Hematopoietic multipotent progenitor cell treated with erythropoietin and hydrocortisone succinate and interleukin-3 and kit ligand, for 4 days (in vitro differentiated cells): Measurements from ENCODE around the gene ECM1.
A peak's percentile ranks its signal among the peaks of the same experiment; 100 is the strongest.

Experiments used
- DNase-seq: peaks from one replicate; pipeline ENCODE4 v3.0.0-alpha.2; 2015

ECM1 gene

GRCh38 chr1:150513351-150513791 lies 5.5 kb downstream of the ECM1 start:
- peak; percentile 53 for DNase-seq

GRCh38 chr1:150514260-150514659 lies 6.4 kb downstream of the ECM1 start:
- DNase-seq: no peak

DNA sequence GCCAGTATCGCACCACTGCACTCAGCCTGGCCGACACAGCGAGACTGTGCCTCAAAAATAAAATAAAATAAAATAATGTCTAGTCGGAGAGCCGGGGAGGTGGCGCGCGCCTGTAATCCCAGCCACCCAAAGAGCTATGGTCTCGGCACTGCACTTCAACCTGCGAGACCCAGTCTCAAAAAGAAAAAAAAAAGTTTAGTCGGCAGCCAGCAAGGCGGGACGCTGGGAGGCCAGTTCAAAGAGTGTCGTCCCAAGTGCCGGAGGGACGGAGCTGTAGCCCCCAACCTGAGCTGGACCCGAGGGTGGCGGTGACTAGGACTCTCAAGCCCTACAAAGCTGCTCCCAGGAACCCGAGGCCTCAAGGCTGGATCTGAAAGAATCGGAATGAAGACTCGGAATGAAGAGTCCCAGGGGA lies 7.0 kb downstream of the ECM1 start:
- DNase-seq: no peak

GRCh38 chr1:150515328-150516049 lies 7.6 kb downstream of the ECM1 start, which contains the start of gene FALEC:
FALEC (plus strand) TSS chr1:150515752.
- DNase-seq: peak; percentile 98

DNA sequence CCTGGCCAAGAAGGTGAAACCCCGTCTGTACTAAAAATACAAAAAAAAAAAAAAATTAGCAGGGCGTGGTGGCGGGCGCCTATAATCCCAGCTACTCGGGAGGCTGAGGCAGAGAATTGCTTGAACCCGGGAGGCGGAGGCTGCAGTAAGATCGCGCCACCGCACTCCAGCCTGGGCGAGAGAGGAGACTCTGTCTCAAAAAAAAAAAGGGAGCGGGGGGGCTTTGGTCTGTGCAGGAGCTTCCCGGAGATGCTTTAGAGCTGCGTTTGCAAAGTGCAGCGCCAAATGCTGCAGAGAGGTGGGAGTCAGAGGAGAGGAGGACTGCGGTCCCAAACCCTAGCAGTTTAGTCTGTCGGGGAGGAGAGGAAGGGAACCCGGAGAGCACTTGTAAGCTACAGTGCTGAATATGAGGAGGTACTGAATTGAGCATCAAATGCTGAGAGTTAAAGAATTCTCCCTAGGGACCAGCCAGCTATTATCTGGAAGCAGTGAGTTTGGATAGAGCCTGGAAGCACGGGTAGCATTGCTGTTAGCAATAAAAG lies 8.2 kb downstream of the ECM1 start:
- DNase-seq: peak; percentile 42

DNA sequence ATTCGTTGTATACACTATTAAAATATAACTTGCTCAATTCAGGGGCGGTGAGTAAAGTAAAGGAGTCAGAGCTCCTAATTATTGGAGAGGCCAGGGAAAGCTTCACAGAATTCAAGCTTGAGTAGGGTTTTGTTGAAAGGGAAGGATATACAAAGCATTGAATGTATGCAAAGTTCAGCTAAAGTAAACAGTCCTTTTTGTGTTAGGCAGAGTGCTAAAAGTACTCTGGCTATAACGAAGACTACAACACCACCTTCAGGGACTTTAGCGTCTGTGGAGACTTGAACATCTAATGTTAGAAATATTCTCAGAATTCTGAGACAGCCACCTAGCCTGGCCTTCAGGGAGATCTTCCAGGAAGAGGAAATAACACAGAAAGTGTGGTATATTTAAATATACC lies 8.7 kb downstream of the ECM1 start:
- DNase-seq: peak; percentile 62

- DNase-seq: no peak
Observed at GRCh38 chr1:150521196-150521968, 13.5 kb downstream of the ECM1 start.

DNA sequence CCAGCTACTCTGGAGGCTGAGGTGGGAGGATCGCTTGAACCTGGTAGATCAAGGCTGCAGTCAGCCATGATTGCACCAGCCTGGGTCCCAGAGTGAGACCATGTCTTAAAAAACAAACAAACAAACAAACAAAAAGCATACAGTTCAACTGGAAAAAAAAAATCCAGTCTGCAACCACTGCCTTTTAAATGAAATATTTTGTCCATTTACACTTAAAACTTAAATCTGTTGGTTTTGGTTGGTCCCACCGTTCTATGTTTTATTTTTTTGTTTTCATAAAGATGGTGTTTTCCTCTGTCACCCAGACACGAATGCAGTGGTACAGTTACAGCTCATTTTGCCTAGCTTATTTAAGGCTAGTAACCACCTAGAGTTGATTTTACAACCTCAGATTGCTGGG lies 17.4 kb downstream of the ECM1 start:
- no peak for DNase-seq

GRCh38 chr1:150528196-150528595 lies 20.3 kb downstream of the ECM1 start:
- DNase-seq: no peak

DNA sequence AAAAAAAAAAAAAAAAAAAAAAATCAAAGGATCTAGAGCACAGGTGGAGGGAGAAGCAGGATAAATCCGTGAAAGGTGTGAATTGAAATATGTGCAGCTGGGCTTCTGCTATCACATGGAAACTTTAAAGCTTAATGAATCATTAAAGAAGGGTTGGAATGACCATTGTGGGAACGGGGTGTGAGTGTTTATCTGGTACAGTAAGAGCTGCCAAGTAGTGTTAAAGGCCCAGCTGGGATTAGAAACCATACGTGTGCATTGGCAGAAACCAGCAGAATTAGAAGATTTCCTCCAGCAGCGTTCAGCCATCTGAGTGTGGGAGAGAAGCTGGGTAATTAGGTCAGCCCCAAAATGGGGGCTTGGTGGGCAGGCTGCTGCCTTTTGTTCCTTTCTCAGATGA lies 21.1 kb downstream of the ECM1 start:
- peak; percentile 24 for DNase-seq

- no peak for DNase-seq
Observed at GRCh38 chr1:150530491-150531159, 22.7 kb downstream of the ECM1 start.

- no peak for DNase-seq
Observed at GRCh38 chr1:150532860-150533259, 25.0 kb downstream of the ECM1 start.

- DNase-seq: no peak
Observed at GRCh38 chr1:150534002-150534401, 26.1 kb downstream of the ECM1 start.

GRCh38 chr1:150535511-150536287 lies 27.8 kb downstream of the ECM1 start:
- no peak for DNase-seq

- DNase-seq: no peak
Observed at GRCh38 chr1:150536836-150537731, 29.2 kb downstream of the ECM1 start.

GRCh38 chr1:150537732-150538684 lies 30.1 kb downstream of the ECM1 start:
- no peak for DNase-seq

- DNase-seq: no peak
Observed at GRCh38 chr1:150543500-150544143, 35.7 kb downstream of the ECM1 start.

GRCh38 chr1:150544204-150544603 lies 36.3 kb downstream of the ECM1 start:
- DNase-seq: no peak

DNA sequence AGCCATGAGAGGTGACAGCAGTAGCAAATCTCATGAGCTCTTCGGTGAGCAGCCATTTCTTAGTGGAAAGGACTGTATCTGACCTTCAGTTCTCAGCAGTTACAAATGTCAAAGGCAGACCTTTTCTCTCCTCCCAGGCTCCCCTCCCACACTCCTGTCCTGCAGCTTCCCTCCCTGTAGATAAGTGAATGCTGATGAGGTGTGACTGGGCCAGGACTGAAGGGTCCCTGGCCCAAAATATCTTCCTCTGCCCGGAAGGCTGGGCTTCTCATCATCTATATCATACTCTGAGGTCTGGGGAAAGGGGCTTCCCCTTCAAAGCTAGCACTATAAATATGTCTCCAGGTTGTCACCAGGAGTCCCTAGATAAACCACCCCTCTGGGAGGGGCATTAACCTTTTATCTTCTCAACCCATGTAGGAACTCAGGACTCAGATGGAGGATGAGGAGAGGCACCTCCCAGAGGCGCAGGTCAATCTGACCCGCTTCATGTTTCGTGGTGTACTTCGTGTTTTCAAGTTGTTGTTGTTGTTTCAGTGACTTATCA lies 37.6 kb downstream of the ECM1 start:
- peak; percentile 66 for DNase-seq
